Activated CD4-positive, alpha-beta T cell treated with anti-CD3 and anti-CD28 coated beads, Interleukin-2, amount 50 U/mL, for 1 hour (primary cell): ENCODE data around the gene GATA1.
"Not testable (repeated sequence)": the region's sequence is repeated elsewhere in the genome, so short reads cannot be mapped to it uniquely, and the experiment has no call there.

Experiments used
- DNase-seq: peaks from one replicate; pipeline ENCODE4 v3.0.0-alpha.2; 2020

GATA1 gene

GRCh38 chrX:48816014-48816810 is 29.8 kb downstream of the GATA1 start:
- DNase-seq, result no peak

GRCh38 chrX:48818098-48818497 is 31.7 kb downstream of the GATA1 start:
- DNase-seq, result no peak

- DNase-seq, result no peak
Observed at GRCh38 chrX:48818866-48819265, 32.5 kb downstream of the GATA1 start.

- not testable (repeated sequence) for DNase-seq
Observed at GRCh38 chrX:48819394-48819793, 33.0 kb downstream of the GATA1 start.

GRCh38 chrX:48823053-48823452 is 36.7 kb downstream of the GATA1 start:
- DNase-seq, result no peak

- no peak for DNase-seq
Observed at GRCh38 chrX:48824066-48824465, 37.7 kb downstream of the GATA1 start.

- DNase-seq, result peak; percentile 9
Observed at GRCh38 chrX:48826135-48826875, 39.9 kb downstream of the GATA1 start, which contains the start of gene ERAS. ERAS (plus strand) TSS chrX:48826513; CDS start chrX:48829124, 2,611 bp downstream.

GRCh38 chrX:48826876-48827653 is 40.7 kb downstream of the GATA1 start:
- no peak for DNase-seq

- no peak for DNase-seq
Observed at GRCh38 chrX:48827654-48827968, 41.2 kb downstream of the GATA1 start.

- DNase-seq, result no peak
Observed at GRCh38 chrX:48829016-48829735, 42.8 kb downstream of the GATA1 start.

- DNase-seq, result no peak
Observed at GRCh38 chrX:48831136-48831908, 44.9 kb downstream of the GATA1 start.

- no peak for DNase-seq
Observed at GRCh38 chrX:48831909-48832291, 45.5 kb downstream of the GATA1 start.

GRCh38 chrX:48833542-48834138 is 47.2 kb downstream of the GATA1 start:
- DNase-seq, result no peak

- DNase-seq, result no peak
Observed at GRCh38 chrX:48834383-48834709, 48.0 kb downstream of the GATA1 start.

- peak; percentile 58 for DNase-seq
Observed at GRCh38 chrX:48835524-48836329, 49.3 kb downstream of the GATA1 start, which contains the start of gene PCSK1N. PCSK1N (minus strand) TSS chrX:48835610; CDS start chrX:48835532, 78 bp downstream.

- no peak for DNase-seq
Observed at GRCh38 chrX:48839686-48840085, 53.3 kb downstream of the GATA1 start.
